K562 (cell line): Measurements from ENCODE around the gene ARHGAP9. TPM values are rescaled to one million over a fixed set of nuclear protein-coding genes. Genes with fewer than 3 reads are reported as not detected.
A peak's percentile ranks its signal among the peaks of the same experiment; 100 is the strongest.

Source experiments
- ARHGAP35 ChIP-seq: fragments of 450-650 bp; IDR thresholded peaks from 2 replicates; pipeline ENCODE4 v1.6.1; 2018; ENCODE audit not compliant: partially characterized antibody
- ARNT ChIP-seq, 2 experiments: fragments of 450-650 bp; IDR thresholded peaks; 2 replicates each; pipeline ENCODE4 v1.6.1; 2016; ENCODE audit warnings: mild to moderate bottlenecking in 1 of 2
- ATF7 ChIP-seq: fragments of 450-650 bp; IDR thresholded peaks from 2 replicates; pipeline ENCODE4 v1.7.1; 2014; ENCODE audit warnings: mild to moderate bottlenecking, moderate library complexity
- E2F4 ChIP-seq: sonication (generic); formaldehyde crosslinking; IDR thresholded peaks from 2 replicates; pipeline ENCODE4 v1.8.0; 2022; ENCODE audit warnings: mild to moderate bottlenecking, low read depth, missing genetic modification reagents
- E2F6 ChIP-seq, 2 experiments: IDR thresholded peaks; 2 replicates each; pipeline ENCODE4 v1.6.1; 2011; ENCODE audit warnings: borderline replicate concordance in 1 of 2, control low read depth in 1 of 2, low read depth in 1 of 2, low read length in 1 of 2, mild to moderate bottlenecking in 1 of 2, mixed read lengths in 1 of 2, moderate library complexity in 1 of 2; ENCODE audit not compliant: insufficient read depth in 1 of 2, insufficient read length in 1 of 2, poor library complexity in 1 of 2, severe bottlenecking in 1 of 2; ENCODE audit errors: extremely low read depth in 1 of 2
- EGR1 ChIP-seq: fragments of 450-650 bp; conservative IDR thresholded peaks from 2 replicates; pipeline ENCODE4 v1.6.1; 2017; ENCODE audit warnings: mild to moderate bottlenecking
- FOXA1 ChIP-seq: fragments of 450-650 bp; IDR thresholded peaks from 2 replicates; pipeline ENCODE4 v1.6.1; 2016; ENCODE audit warnings: mild to moderate bottlenecking, borderline replicate concordance
- MXI1 ChIP-seq: IDR thresholded peaks from 2 replicates; pipeline ENCODE4 v1.6.1; 2011; ENCODE audit warnings: low read depth, mild to moderate bottlenecking, improper control_type of control experiment, low read length
- PHB2 ChIP-seq: fragments of 450-650 bp; IDR thresholded peaks from 2 replicates; pipeline ENCODE4 v1.6.1; 2017; ENCODE audit warnings: low read depth
- POLR2B ChIP-seq: fragments of 450-650 bp; IDR thresholded peaks from 2 replicates; pipeline ENCODE4 v1.6.1; 2018; ENCODE audit warnings: low read depth; ENCODE audit not compliant: partially characterized antibody
- POLR3G ChIP-seq: IDR thresholded peaks from 2 replicates; pipeline ENCODE4 v1.6.1; 2011; ENCODE audit not compliant: insufficient read length, insufficient replicate concordance; ENCODE audit errors: extremely low read depth
- RAD51 ChIP-seq: fragments of 450-650 bp; IDR thresholded peaks from 2 replicates; pipeline ENCODE4 v1.7.1; 2016; ENCODE audit warnings: low read depth, mild to moderate bottlenecking, borderline replicate concordance
- RBM34 ChIP-seq: fragments of 200-400 bp; formaldehyde crosslinking; IDR thresholded peaks from 2 replicates; pipeline ENCODE4 v1.6.1; 2018; ENCODE audit warnings: low read length, borderline replicate concordance; ENCODE audit not compliant: insufficient read depth
- TAL1 ChIP-seq: fragments of 450-650 bp; IDR thresholded peaks from 2 replicates; pipeline ENCODE4 v1.6.1; 2016; ENCODE audit warnings: mild to moderate bottlenecking
- ZBTB17 ChIP-seq: fragments of 450-650 bp; formaldehyde crosslinking; IDR thresholded peaks from 2 replicates; pipeline ENCODE4 v1.4.0; 2020; ENCODE audit warnings: mild to moderate bottlenecking
- ZFP1 ChIP-seq: fragments of 450-650 bp; formaldehyde crosslinking; IDR thresholded peaks from 2 replicates; pipeline ENCODE4 v1.4.0; 2020; ENCODE audit warnings: mild to moderate bottlenecking, mixed read lengths
- ZFP30 ChIP-seq: fragments of 250-450 bp; sonication (Bioruptor Pico); IDR thresholded peaks from 2 replicates; pipeline ENCODE4 v1.8.0; 2022; ENCODE audit warnings: moderate library complexity, mild to moderate bottlenecking, inconsistent platforms, borderline replicate concordance
- ZNF217 ChIP-seq: sonication (generic); formaldehyde crosslinking; IDR thresholded peaks from 2 replicates; pipeline ENCODE4 v1.8.0; 2022; ENCODE audit warnings: mild to moderate bottlenecking, missing genetic modification reagents
- ZNF408 ChIP-seq: fragments of 250-450 bp; sonication (Bioruptor Pico); IDR thresholded peaks from 2 replicates; pipeline ENCODE4 v1.4.0; 2020; ENCODE audit warnings: low read depth, mild to moderate bottlenecking, moderate library complexity
- polyA plus RNA-seq, 8 experiments: library from polyadenylated mRNA; depleted of rRNA in 4 of 8; stranded (reverse) in 5 of 8; unstranded in 3 of 8; fragments of >200 nt; fragmentation: Nextera tagmentation in 2 of 8; fragmentation: Illumina TruSeq in 1 of 8; extraction: Ambion mirVana in 2 of 8; extraction: Trizol in 1 of 8; gene quantifications; 2 replicates each; pipeline versions ENCODE4 v1.2.1 to v1.2.3, GENCODE V29; 2011 to 2014; ENCODE audit warnings: inconsistent platforms in 1 of 8, missing spikeins in 1 of 8
- total RNA-seq, 7 experiments: library from RNA; depleted of rRNA in 6 of 7; stranded (reverse); fragments of >200 nt in 6 of 7; fragmentation: Illumina TruSeq in 2 of 7; extraction: Trizol in 2 of 7; gene quantifications; 2 replicates each; pipeline versions ENCODE4 v1.2.1 to v1.2.3, GENCODE V29; 2011 to 2021; ENCODE audit warnings: low replicate concordance in 1 of 7
- TF ChIP-seq, protein P1 (sequence below): fragments of 450-650 bp; formaldehyde crosslinking; IDR thresholded peaks from 2 replicates; pipeline ENCODE4 v1.4.0; 2022; ENCODE audit warnings: missing genetic modification characterization
- TF ChIP-seq, protein P2 (sequence below): fragments of 450-650 bp; formaldehyde crosslinking; conservative IDR thresholded peaks from 2 replicates; pipeline ENCODE4 v1.4.0; 2022; ENCODE audit warnings: mild to moderate bottlenecking, missing genetic modification characterization

ARHGAP9 gene
- total and polyA plus RNA-seq, 9 of the 15 experiments (the other 6 are each of a cell fraction or from before 2014, with no cell fraction given), result 1.5 to 10.2 (median 5.1) TPM

GRCh38 chr12:57522011-57522886 is 42.6 kb upstream of the ARHGAP9 start, which contains the start of gene MBD6 (continued):
- 0 out of 2 replicates have a peak, but pooled peaks have one; percentile 23 for TF ChIP-seq ZFP1 (CRISPR knock-in tag)
- peak; percentile 84 for TF ChIP-seq ATF7
- 0 out of 2 replicates have a peak, but pooled peaks have one; percentile 31 for TF ChIP-seq TAL1
- TF ChIP-seq RAD51, result peak; percentile 97
- peak; percentile 44 for TF ChIP-seq MXI1
- TF ChIP-seq ZNF408 (CRISPR knock-in tag), result no peak
- peak; percentile 56; the same call in 1 of the 2 replicates for TF ChIP-seq ZBTB17 (CRISPR knock-in tag)
- TF ChIP-seq ZNF217 (CRISPR knock-in tag), result no peak
- no peak for TF ChIP-seq POLR3G
- TF ChIP-seq PHB2, result no peak
- no peak for TF ChIP-seq ZFP30 (CRISPR knock-in tag)
- TF ChIP-seq FOXA1, result no peak
- TF ChIP-seq E2F6 (IDR thresholded peaks at IDR 0.05; ENCODE audit: borderline replicate concordance in 1 of 2, extremely low read depth in 1 of 2, insufficient read depth in 1 of 2, insufficient read length in 1 of 2, low read depth in 1 of 2, low read length in 1 of 2, poor library complexity in 1 of 2, severe bottlenecking in 1 of 2), result peak; percentile 26 to 54
- TF ChIP-seq E2F4 (CRISPR knock-in tag), result 0 out of 2 replicates have a peak, but pooled peaks have one; percentile 33
- TF ChIP-seq, protein P1, sequence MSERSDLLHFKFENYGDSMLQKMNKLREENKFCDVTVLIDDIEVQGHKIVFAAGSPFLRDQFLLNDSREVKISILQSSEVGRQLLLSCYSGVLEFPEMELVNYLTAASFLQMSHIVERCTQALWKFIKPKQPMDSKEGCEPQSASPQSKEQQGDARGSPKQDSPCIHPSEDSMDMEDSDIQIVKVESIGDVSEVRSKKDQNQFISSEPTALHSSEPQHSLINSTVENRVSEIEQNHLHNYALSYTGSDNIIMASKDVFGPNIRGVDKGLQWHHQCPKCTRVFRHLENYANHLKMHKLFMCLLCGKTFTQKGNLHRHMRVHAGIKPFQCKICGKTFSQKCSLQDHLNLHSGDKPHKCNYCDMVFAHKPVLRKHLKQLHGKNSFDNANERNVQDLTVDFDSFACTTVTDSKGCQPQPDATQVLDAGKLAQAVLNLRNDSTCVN, result 0 out of 2 replicates have a peak, but pooled peaks have one; percentile 10
- peak; percentile 71 for TF ChIP-seq POLR2B
- peak in 1 of 2 experiments; percentile 88; a peak in 3 of 4 replicates for TF ChIP-seq ARNT (IDR thresholded peaks at IDR 0.05)
- TF ChIP-seq, protein P2, sequence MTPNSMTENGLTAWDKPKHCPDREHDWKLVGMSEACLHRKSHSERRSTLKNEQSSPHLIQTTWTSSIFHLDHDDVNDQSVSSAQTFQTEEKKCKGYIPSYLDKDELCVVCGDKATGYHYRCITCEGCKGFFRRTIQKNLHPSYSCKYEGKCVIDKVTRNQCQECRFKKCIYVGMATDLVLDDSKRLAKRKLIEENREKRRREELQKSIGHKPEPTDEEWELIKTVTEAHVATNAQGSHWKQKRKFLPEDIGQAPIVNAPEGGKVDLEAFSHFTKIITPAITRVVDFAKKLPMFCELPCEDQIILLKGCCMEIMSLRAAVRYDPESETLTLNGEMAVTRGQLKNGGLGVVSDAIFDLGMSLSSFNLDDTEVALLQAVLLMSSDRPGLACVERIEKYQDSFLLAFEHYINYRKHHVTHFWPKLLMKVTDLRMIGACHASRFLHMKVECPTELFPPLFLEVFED (CRISPR knock-in tag), result peak; percentile 40; the same call in 1 of the 2 replicates
- no peak for TF ChIP-seq ARHGAP35
- no peak for TF ChIP-seq RBM34
- TF ChIP-seq EGR1, result peak; percentile 27
